Measurements from ENCODE around the gene COL23A1.

The COL23A1 gene

GRCh38 chr5:178582291-178582690 lies 7.9 kb downstream of the COL23A1 start:
- peaks cover 3% of the 10 kb centered on the region for H3K36me3 Mint-ChIP-seq (ENCODE audit: insufficient read depth)
- no peaks in the 10 kb centered on the region for H3K4me1 Mint-ChIP-seq (ENCODE audit: low read depth in 2 of 2)
- peaks cover 33 to 72% of the 10 kb centered on the region in 2 donors for H3K27me3 Mint-ChIP-seq
- ATAC-seq (replicated peaks), result no peak
- H3K9me3 Mint-ChIP-seq, result no peaks in the 10 kb centered on the region
- no peak for DNase-seq
- peak overlapping the region in 1 of 2 donors; percentile 55 for H3K27ac Mint-ChIP-seq
- no peak overlapping the region for H3K4me3 Mint-ChIP-seq

DNA sequence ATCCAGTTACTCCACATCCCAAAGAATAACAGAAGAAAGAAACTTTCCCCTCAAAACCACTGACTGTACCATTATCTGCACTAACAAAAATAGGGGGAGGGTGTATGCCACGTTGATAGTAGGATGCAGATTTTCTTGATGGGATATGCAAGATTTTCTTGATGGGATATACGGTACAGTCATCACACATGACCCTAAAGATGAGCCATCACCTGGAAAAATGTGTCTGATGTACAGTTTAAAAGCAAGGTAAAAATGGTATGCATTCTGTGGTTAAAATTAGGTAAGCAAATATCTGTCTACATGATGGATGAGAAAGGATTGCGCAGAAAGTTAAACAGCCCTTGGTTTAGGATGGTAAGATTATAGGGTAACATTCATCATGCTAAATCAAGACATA lies 8.6 kb downstream of the COL23A1 start:
- peaks cover 29 to 70% of the 10 kb centered on the region in 2 donors for H3K27me3 Mint-ChIP-seq

DNA sequence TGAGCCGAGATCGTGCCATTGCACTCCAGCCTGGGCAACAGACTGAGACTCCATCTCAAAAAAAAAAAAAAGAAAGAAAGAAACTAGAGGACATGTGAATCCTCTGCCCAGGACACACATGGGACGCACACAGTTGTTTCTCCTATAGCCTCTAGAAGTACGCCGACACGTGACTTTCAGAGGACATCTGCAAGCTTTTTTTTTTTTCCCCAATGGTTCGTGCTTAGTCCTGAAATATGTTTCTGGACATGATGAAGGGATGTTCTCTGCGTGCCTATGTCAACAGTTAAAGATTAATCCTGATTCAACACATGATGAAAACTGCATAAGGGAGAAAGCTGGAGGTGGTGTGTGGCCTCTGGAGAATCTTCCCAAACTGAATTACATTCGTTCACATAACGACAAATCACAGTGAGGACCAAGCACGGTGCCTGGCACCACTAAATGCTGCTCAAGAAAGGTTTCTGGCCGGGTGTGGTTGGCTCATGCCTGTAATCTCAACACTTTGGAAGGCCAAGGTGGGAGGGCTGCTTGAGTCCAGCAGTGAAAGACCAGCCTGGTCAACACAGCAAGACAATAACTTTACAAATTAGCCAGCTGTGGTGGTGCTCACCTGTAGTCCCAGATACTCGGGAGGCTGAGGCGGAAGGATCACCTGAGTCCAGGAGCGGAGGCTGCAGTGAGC lies 9.8 kb downstream of the COL23A1 start:
- no peak for ATAC-seq (replicated peaks)
- no peak overlapping the region for H3K4me3 Mint-ChIP-seq
- H3K27ac Mint-ChIP-seq, result no peak overlapping the region
- H3K27me3 Mint-ChIP-seq, result peaks cover 22 to 69% of the 10 kb centered on the region in 2 donors
- no peaks in the 10 kb centered on the region for H3K9me3 Mint-ChIP-seq
- DNase-seq, result no peak
- H3K4me1 Mint-ChIP-seq (ENCODE audit: low read depth in 2 of 2), result peaks cover 0 to 2% of the 10 kb centered on the region in 2 donors
- H3K36me3 Mint-ChIP-seq (ENCODE audit: insufficient read depth), result peaks cover 3% of the 10 kb centered on the region

More for the DNA sequence above, 8.6 kb downstream of the COL23A1 start:
- no peaks in the 10 kb centered on the region for H3K4me1 Mint-ChIP-seq (ENCODE audit: low read depth in 2 of 2)
- ATAC-seq (replicated peaks), result no peak
- no peaks in the 10 kb centered on the region for H3K9me3 Mint-ChIP-seq
- H3K27ac Mint-ChIP-seq, result no peak overlapping the region
- DNase-seq, result no peak
- H3K36me3 Mint-ChIP-seq (ENCODE audit: insufficient read depth), result peaks cover 3% of the 10 kb centered on the region
- H3K4me3 Mint-ChIP-seq, result no peak overlapping the region

GRCh38 chr5:178577944-178578343 lies 12.2 kb downstream of the COL23A1 start:
- Mint-ChIP-seq H3K4me1 (ENCODE audit: low read depth in 2 of 2) (peaks cover 0 to 3% of the 10 kb centered on the region in 2 donors), H3K9me3 (no peaks in the 10 kb centered on the region), H3K4me3 (no peak overlapping the region), H3K27ac (no peak overlapping the region), H3K36me3 (ENCODE audit: insufficient read depth) (peaks cover 3% of the 10 kb centered on the region), H3K27me3 (peaks cover 24 to 76% of the 10 kb centered on the region in 2 donors)
- DNase-seq (no peak), ATAC-seq (replicated peaks) (no peak)

- Mint-ChIP-seq H3K4me3 (no peak overlapping the region), H3K9me3 (no peaks in the 10 kb centered on the region), H3K27ac (no peak overlapping the region), H3K4me1 (ENCODE audit: low read depth in 2 of 2) (peaks cover 0 to 3% of the 10 kb centered on the region in 2 donors), H3K27me3 (peaks cover 28 to 76% of the 10 kb centered on the region in 2 donors), H3K36me3 (ENCODE audit: insufficient read depth) (peaks cover 3% of the 10 kb centered on the region)
- no peak for ATAC-seq (replicated peaks)
- DNase-seq, result no peak
These were observed 12.8 kb downstream of the COL23A1 start for GRCh38 chr5:178577376-178577839.

DNA sequence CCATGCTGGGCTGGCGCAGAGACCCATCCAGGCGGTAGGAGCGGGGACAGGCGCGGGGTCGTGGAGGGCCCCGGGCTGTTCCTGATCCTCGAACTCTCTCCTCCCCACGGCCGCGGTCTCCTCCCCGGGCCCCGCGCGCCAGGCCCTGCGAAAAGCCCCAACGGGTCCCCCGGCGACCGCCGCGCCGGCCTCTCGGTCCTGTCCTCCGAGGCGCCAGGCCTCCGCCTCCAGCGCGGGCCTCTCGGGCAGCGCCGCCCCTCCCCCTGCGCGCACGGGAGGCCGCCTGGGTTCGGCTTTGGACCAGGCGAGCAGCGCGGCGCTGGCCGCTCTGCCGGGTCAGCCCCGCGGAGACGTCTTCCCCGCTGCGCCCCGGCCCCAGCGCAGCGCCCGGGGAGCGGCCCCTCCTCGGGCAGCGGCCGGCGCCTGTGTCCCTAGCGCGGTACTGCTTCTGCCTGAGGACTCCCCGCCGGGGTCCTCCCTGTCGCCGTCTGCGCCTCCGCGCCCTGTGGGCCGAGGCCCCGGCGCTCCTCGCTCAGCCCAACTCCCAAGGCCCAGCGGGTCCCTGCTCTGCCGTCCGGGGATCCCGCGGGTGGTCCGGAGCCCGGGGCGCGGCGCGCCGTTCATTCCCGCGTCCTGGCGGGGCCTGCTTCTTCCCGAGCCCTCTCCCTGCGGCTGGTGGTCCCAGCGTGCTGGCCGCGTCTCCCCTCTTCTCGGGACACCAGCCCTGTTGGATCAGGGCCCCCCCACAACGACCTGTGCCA lies 13.4 kb downstream of the COL23A1 start:
- ATAC-seq (replicated peaks) (no peak), DNase-seq (no peak)
- Mint-ChIP-seq H3K4me3 (no peak overlapping the region), H3K36me3 (ENCODE audit: insufficient read depth) (no peaks in the 10 kb centered on the region), H3K4me1 (ENCODE audit: low read depth in 2 of 2) (peaks cover 0 to 3% of the 10 kb centered on the region in 2 donors), H3K9me3 (no peaks in the 10 kb centered on the region), H3K27me3 (peaks cover 28 to 70% of the 10 kb centered on the region in 2 donors), H3K27ac (no peak overlapping the region)

GRCh38 chr5:178573216-178573615 lies 17.0 kb downstream of the COL23A1 start:
- Mint-ChIP-seq H3K27me3 (peaks cover 40 to 63% of the 10 kb centered on the region in 2 donors), H3K36me3 (ENCODE audit: insufficient read depth) (no peaks in the 10 kb centered on the region), H3K27ac (no peak overlapping the region), H3K4me3 (no peak overlapping the region), H3K9me3 (no peaks in the 10 kb centered on the region), H3K4me1 (ENCODE audit: low read depth in 2 of 2) (peaks cover 0 to 3% of the 10 kb centered on the region in 2 donors)
- no peak for DNase-seq
- no peak for ATAC-seq (replicated peaks)

GRCh38 chr5:178572617-178573016 lies 17.6 kb downstream of the COL23A1 start:
- H3K4me3 Mint-ChIP-seq, result no peak overlapping the region
- ATAC-seq (replicated peaks) (no peak), DNase-seq (no peak)
- peaks cover 0 to 3% of the 10 kb centered on the region in 2 donors for H3K4me1 Mint-ChIP-seq (ENCODE audit: low read depth in 2 of 2)
- H3K9me3 Mint-ChIP-seq, result no peaks in the 10 kb centered on the region
- peaks cover 44 to 58% of the 10 kb centered on the region in 2 donors for H3K27me3 Mint-ChIP-seq
- no peaks in the 10 kb centered on the region for H3K36me3 Mint-ChIP-seq (ENCODE audit: insufficient read depth)
- no peak overlapping the region for H3K27ac Mint-ChIP-seq

GRCh38 chr5:178569485-178569884 lies 20.7 kb downstream of the COL23A1 start:
- ATAC-seq (replicated peaks) (no peak), DNase-seq (no peak)
- Mint-ChIP-seq H3K4me3 (no peak overlapping the region), H3K4me1 (ENCODE audit: low read depth in 2 of 2) (no peaks in the 10 kb centered on the region), H3K9me3 (no peaks in the 10 kb centered on the region), H3K27ac (no peak overlapping the region), H3K27me3 (peaks cover 45 to 57% of the 10 kb centered on the region in 2 donors), H3K36me3 (ENCODE audit: insufficient read depth) (no peaks in the 10 kb centered on the region)

- H3K9me3 Mint-ChIP-seq, result no peaks in the 10 kb centered on the region
- no peak for ATAC-seq (replicated peaks)
- DNase-seq, result no peak
- H3K36me3 Mint-ChIP-seq (ENCODE audit: insufficient read depth), result no peaks in the 10 kb centered on the region
- H3K27me3 Mint-ChIP-seq, result peaks cover 41 to 69% of the 10 kb centered on the region in 2 donors
- no peak overlapping the region for H3K4me3 Mint-ChIP-seq
- H3K27ac Mint-ChIP-seq, result no peak overlapping the region
- no peaks in the 10 kb centered on the region for H3K4me1 Mint-ChIP-seq (ENCODE audit: low read depth in 2 of 2)
These were observed 25.2 kb downstream of the COL23A1 start for GRCh38 chr5:178564811-178565550.

DNA sequence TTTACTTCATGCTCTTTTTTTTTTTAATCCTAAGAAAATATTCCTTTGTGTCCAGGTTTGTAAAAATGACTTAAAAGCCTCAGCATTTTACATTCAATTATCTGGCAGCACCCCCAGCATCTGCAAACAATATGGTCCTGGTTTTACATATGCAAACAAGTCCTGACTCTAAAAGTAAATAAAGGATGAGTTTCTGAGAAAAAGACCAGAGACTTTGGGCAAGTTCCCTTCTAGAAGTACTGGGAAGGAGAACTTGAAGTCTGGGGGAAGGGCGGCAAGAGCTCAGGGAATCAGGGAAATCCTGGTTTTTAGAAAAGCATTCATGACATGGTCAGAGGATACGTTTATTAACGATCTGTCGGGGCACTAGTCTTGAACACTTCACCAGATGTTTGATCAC lies 25.8 kb downstream of the COL23A1 start:
- Mint-ChIP-seq H3K27ac (no peak overlapping the region), H3K4me3 (no peak overlapping the region), H3K36me3 (ENCODE audit: insufficient read depth) (no peaks in the 10 kb centered on the region), H3K4me1 (ENCODE audit: low read depth in 2 of 2) (no peaks in the 10 kb centered on the region), H3K27me3 (peaks cover 40 to 69% of the 10 kb centered on the region in 2 donors), H3K9me3 (no peaks in the 10 kb centered on the region)
- ATAC-seq (replicated peaks) (no peak), DNase-seq (no peak)

DNA sequence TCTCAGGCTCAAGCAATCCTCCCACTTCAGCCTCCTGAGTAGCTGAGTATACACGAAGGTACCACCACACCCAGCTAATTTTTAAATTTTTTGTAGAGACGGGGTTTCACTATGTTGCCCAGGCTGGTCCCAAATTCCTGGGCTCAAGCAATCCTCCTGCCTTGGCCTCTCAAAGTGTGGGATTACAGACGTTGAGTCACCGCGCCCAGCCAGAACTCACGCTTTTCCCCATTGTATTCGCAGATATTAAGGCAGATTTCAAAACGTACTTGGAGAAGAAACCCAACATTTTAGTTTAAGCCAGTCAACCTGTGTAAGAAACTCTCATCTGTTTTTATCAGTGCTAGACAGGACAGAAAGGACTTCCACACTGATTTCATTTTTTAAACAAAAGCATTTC lies 26.6 kb downstream of the COL23A1 start:
- no peak for ATAC-seq (replicated peaks)
- peaks cover 40 to 75% of the 10 kb centered on the region in 2 donors for H3K27me3 Mint-ChIP-seq

GRCh38 chr5:178561746-178562264 lies 28.4 kb downstream of the COL23A1 start:
- no peaks in the 10 kb centered on the region for H3K36me3 Mint-ChIP-seq (ENCODE audit: insufficient read depth)

More for the DNA sequence above, 26.6 kb downstream of the COL23A1 start:
- Mint-ChIP-seq H3K9me3 (no peaks in the 10 kb centered on the region), H3K4me1 (ENCODE audit: low read depth in 2 of 2) (no peaks in the 10 kb centered on the region), H3K27ac (no peak overlapping the region), H3K4me3 (no peak overlapping the region), H3K36me3 (ENCODE audit: insufficient read depth) (no peaks in the 10 kb centered on the region)
- DNase-seq, result no peak

More at GRCh38 chr5:178561746-178562264, 28.4 kb downstream of the COL23A1 start:
- no peaks in the 10 kb centered on the region for H3K4me1 Mint-ChIP-seq (ENCODE audit: low read depth in 2 of 2)
- H3K27me3 Mint-ChIP-seq, result peaks cover 31 to 86% of the 10 kb centered on the region in 2 donors
- no peak overlapping the region for H3K27ac Mint-ChIP-seq
- ATAC-seq (replicated peaks), result no peak
- no peaks in the 10 kb centered on the region for H3K9me3 Mint-ChIP-seq
- no peak overlapping the region for H3K4me3 Mint-ChIP-seq
- DNase-seq, result no peak

Measured in effector memory CD8-positive, alpha-beta T cell (primary cell).